Karpas-422 (cell line): ENCODE measurements around the gene SCRT2. TPM values are rescaled to one million over a fixed set of nuclear protein-coding genes. Genes with fewer than 3 reads are reported as not detected.
A peak's percentile ranks its signal among the peaks of the same experiment; 100 is the strongest.

Experiments used
- DNase-seq: peaks from one replicate; pipeline ENCODE4 v3.0.0-alpha.2; 2015
- H2AFZ ChIP-seq: fragments of 200-600 bp; sonication (generic); 2 replicates; pipeline ENCODE4 v1.6.1; 2014; ENCODE audit warnings: antibody characterized with exemption, low read length, mixed read lengths
- H3K27ac ChIP-seq: fragments of 200-600 bp; sonication (generic); 2 replicates; pipeline ENCODE4 v1.5.1; 2014; ENCODE audit warnings: mild to moderate bottlenecking, low read length, moderate library complexity
- H3K27me3 ChIP-seq: fragments of 200-600 bp; sonication (generic); 2 replicates; pipeline ENCODE4 v1.6.1; 2014; ENCODE audit warnings: low read length, mixed read lengths
- H3K36me3 ChIP-seq: fragments of 200-600 bp; sonication (generic); 2 replicates; pipeline ENCODE4 v1.6.1; 2014; ENCODE audit warnings: low read length, mixed read lengths; ENCODE audit not compliant: insufficient read depth
- H3K4me1 ChIP-seq: fragments of 200-600 bp; sonication (generic); 2 replicates; pipeline ENCODE4 v1.6.1; 2014; ENCODE audit warnings: mild to moderate bottlenecking, low read length, mixed read lengths
- H3K4me2 ChIP-seq: fragments of 200-600 bp; sonication (generic); 2 replicates; pipeline ENCODE4 v1.6.1; 2014; ENCODE audit warnings: low read length, low read depth, mild to moderate bottlenecking; ENCODE audit not compliant: poor library complexity, severe bottlenecking
- H3K4me3 ChIP-seq: fragments of 200-600 bp; sonication (generic); 2 replicates; pipeline ENCODE4 v1.5.1; 2014; ENCODE audit warnings: mild to moderate bottlenecking, antibody characterized with exemption, low read length, mixed read lengths
- H3K79me2 ChIP-seq: fragments of 200-600 bp; sonication (generic); 2 replicates; pipeline ENCODE4 v1.6.1; 2014; ENCODE audit warnings: mild to moderate bottlenecking, low read length, mixed read lengths
- H3K9ac ChIP-seq: fragments of 200-600 bp; sonication (generic); 2 replicates; pipeline ENCODE4 v1.6.0; 2014; ENCODE audit warnings: low read length
- H3K9me2 ChIP-seq: fragments of 200-600 bp; sonication (generic), shearing (Covaris generic); replicated peaks from 2 replicates; pipeline ENCODE4 v1.6.0; 2014; ENCODE audit warnings: mild to moderate bottlenecking, low read length, moderate library complexity; ENCODE audit not compliant: insufficient read depth
- H3K9me3 ChIP-seq: fragments of 300-700, 200-600 bp; sonication (generic); 2 replicates; pipeline ENCODE4 v1.6.1; 2014; ENCODE audit warnings: low read length, mixed read lengths
- H4K20me1 ChIP-seq: fragments of 200-600 bp; sonication (generic); 2 replicates; pipeline ENCODE4 v1.6.1; 2014; ENCODE audit warnings: mild to moderate bottlenecking, antibody characterized with exemption, low read length, low read depth; ENCODE audit not compliant: insufficient read depth
- total RNA-seq: library from RNA; depleted of rRNA; stranded (reverse); fragments of >200 nt; shearing (Covaris generic); gene quantifications from 2 replicates; pipeline ENCODE4 v1.2.3, GENCODE V29; 2014; ENCODE audit warnings: low replicate concordance

Gene SCRT2
- total RNA-seq, 1 experiment from 2014 or later = not detected

GRCh38 chr20:658202-658601 is 17.4 kb downstream of the SCRT2 start:
- Histone ChIP-seq H3K9me3 (no peaks in the 10 kb centered on the region), H3K9ac (no peak overlapping the region), H3K79me2 (no peaks in the 10 kb centered on the region), H3K36me3 (no peaks in the 10 kb centered on the region), H3K4me3 (no peak overlapping the region), H3K27ac (no peak overlapping the region), H4K20me1 (no peaks in the 10 kb centered on the region), H3K4me2 (no peak overlapping the region), H3K4me1 (no peaks in the 10 kb centered on the region; the same call in 1 of the 2 replicates), H3K9me2 (no peaks in the 10 kb centered on the region), H3K27me3 (no peaks in the 10 kb centered on the region), H2AFZ (no peak overlapping the region)
- no peak for DNase-seq

- Histone ChIP-seq H3K9me3 (no peaks in the 10 kb centered on the region), H3K79me2 (no peaks in the 10 kb centered on the region), H3K9ac (no peak overlapping the region), H3K27me3 (no peaks in the 10 kb centered on the region), H2AFZ (no peak overlapping the region), H3K4me3 (no peak overlapping the region), H3K9me2 (no peaks in the 10 kb centered on the region), H3K36me3 (no peaks in the 10 kb centered on the region), H3K4me2 (no peak overlapping the region), H3K4me1 (no peaks in the 10 kb centered on the region; the same call in 1 of the 2 replicates), H4K20me1 (no peaks in the 10 kb centered on the region), H3K27ac (no peak overlapping the region)
- no peak for DNase-seq
Observed at GRCh38 chr20:655726-656624, 19.6 kb downstream of the SCRT2 start.

- H3K9me2 ChIP-seq = no peaks in the 10 kb centered on the region
- no peak overlapping the region for H3K9ac ChIP-seq
- H3K79me2 ChIP-seq = no peaks in the 10 kb centered on the region
- H2AFZ ChIP-seq = no peak overlapping the region
- H3K4me2 ChIP-seq = no peak overlapping the region
- no peak overlapping the region for H3K27ac ChIP-seq
- H3K4me3 ChIP-seq = no peak overlapping the region
- H3K9me3 ChIP-seq = no peaks in the 10 kb centered on the region
- no peaks in the 10 kb centered on the region for H3K27me3 ChIP-seq
- H3K36me3 ChIP-seq = no peaks in the 10 kb centered on the region
- no peak for DNase-seq
- H3K4me1 ChIP-seq = no peaks in the 10 kb centered on the region; the same call in 1 of the 2 replicates
- no peaks in the 10 kb centered on the region for H4K20me1 ChIP-seq
Observed at GRCh38 chr20:654417-654750, 21.2 kb downstream of the SCRT2 start.

- Histone ChIP-seq H3K36me3 (no peaks in the 10 kb centered on the region), H3K9me3 (no peaks in the 10 kb centered on the region), H3K27me3 (no peaks in the 10 kb centered on the region), H3K4me1 (no peaks in the 10 kb centered on the region; the same call in 1 of the 2 replicates), H3K9me2 (no peaks in the 10 kb centered on the region), H3K27ac (no peak overlapping the region), H2AFZ (no peak overlapping the region), H3K9ac (peak overlapping the region; percentile 58), H4K20me1 (no peaks in the 10 kb centered on the region), H3K79me2 (no peaks in the 10 kb centered on the region), H3K4me2 (peak overlapping the region; percentile 50), H3K4me3 (peak overlapping the region; percentile 61)
- DNase-seq = no peak
Observed at GRCh38 chr20:653590-654416, 21.8 kb downstream of the SCRT2 start.

GRCh38 chr20:653110-653589 is 22.5 kb downstream of the SCRT2 start, which contains the start of gene SRXN1:
SRXN1 (minus strand) TSS chr20:653200; CDS start chr20:653185, 15 bp downstream.
- Histone ChIP-seq H2AFZ (no peak within 1 kb of the TSS), H3K4me1 (no peaks in the 10 kb centered on the region; the same call in 1 of the 2 replicates), H3K79me2 (no peaks in the 10 kb centered on the region), H4K20me1 (no peaks in the 10 kb centered on the region), H3K36me3 (no peaks in the 10 kb centered on the region), H3K27ac (no peak within 1 kb of the TSS), H3K4me2 (peak within 1 kb of the TSS; percentile 50), H3K4me3 (peak within 1 kb of the TSS; percentile 61), H3K9me3 (no peaks in the 10 kb centered on the region), H3K27me3 (no peaks in the 10 kb centered on the region), H3K9me2 (no peaks in the 10 kb centered on the region), H3K9ac (peak within 1 kb of the TSS; percentile 58)
- peak; percentile 84 for DNase-seq

- Histone ChIP-seq H3K4me2 (peak overlapping the region; percentile 50), H2AFZ (no peak overlapping the region), H3K9me2 (no peaks in the 10 kb centered on the region), H4K20me1 (no peaks in the 10 kb centered on the region), H3K4me3 (peak overlapping the region; percentile 61; the same call in 1 of the 2 replicates), H3K27me3 (no peaks in the 10 kb centered on the region), H3K9ac (peak overlapping the region; percentile 58), H3K27ac (no peak overlapping the region), H3K36me3 (no peaks in the 10 kb centered on the region), H3K9me3 (no peaks in the 10 kb centered on the region), H3K4me1 (no peaks in the 10 kb centered on the region; the same call in 1 of the 2 replicates), H3K79me2 (no peaks in the 10 kb centered on the region)
- DNase-seq = no peak
Observed at GRCh38 chr20:652615-653109, 22.9 kb downstream of the SCRT2 start.

GRCh38 chr20:651713-652614 is 23.6 kb downstream of the SCRT2 start:
- Histone ChIP-seq H4K20me1 (no peaks in the 10 kb centered on the region), H3K27ac (no peak overlapping the region), H3K4me2 (peak overlapping the region; percentile 50), H3K4me1 (no peaks in the 10 kb centered on the region; the same call in 1 of the 2 replicates), H3K9ac (0 out of 2 replicates have a peak overlapping the region, but pooled peaks have one; percentile 58), H3K9me3 (no peaks in the 10 kb centered on the region), H3K79me2 (no peaks in the 10 kb centered on the region), H2AFZ (no peak overlapping the region), H3K9me2 (no peaks in the 10 kb centered on the region), H3K4me3 (peak overlapping the region; percentile 61; the same call in 1 of the 2 replicates), H3K27me3 (no peaks in the 10 kb centered on the region), H3K36me3 (no peaks in the 10 kb centered on the region)
- no peak for DNase-seq
